Erythroblast (primary cell): Measurements from ENCODE around the gene DHX58.

Source experiments
- GATA1 ChIP-seq: IDR thresholded peaks from 2 replicates; pipeline ENCODE4 v1.6.1; 2011; ENCODE audit warnings: low read depth, mild to moderate bottlenecking, control low read depth, low read length, moderate library complexity
- POLR2A ChIP-seq: IDR thresholded peaks from 2 replicates; pipeline ENCODE4 v1.6.1; 2011; ENCODE audit warnings: mild to moderate bottlenecking, low read length

- TF ChIP-seq POLR2A: no peak
- no peak for TF ChIP-seq GATA1
Observed at GRCh38 chr17:42052346-42052877, 60.1 kb downstream of the DHX58 start.
